K562 (cell line): ENCODE data around the gene MDP1. TPM values are rescaled to one million over a fixed set of nuclear protein-coding genes. Genes with fewer than 3 reads are reported as not detected.
A peak's percentile ranks its signal among the peaks of the same experiment; 100 is the strongest.

ENCODE experiments used
- ATAC-seq: fragments of 200-7000 bp; cut with Tn5 transposase; 3 replicates; pipeline ENCODE4 v1.9.1; 2020; ENCODE audit warnings: moderate library complexity
- BruUV-seq: library from RNA; stranded (reverse); fragments of 400-500 nt; replicated peaks from 2 replicates; lab custom pipeline; 2021; lab: Mats Ljungman, UMichigan
- CTCF ChIA-PET: fragments of 300-600 bp; formaldehyde crosslinking; extraction: SDS; loops from one replicate; lab custom pipeline; 2021; ENCODE audit warnings: low intra/inter-chr PET ratio; lab: Yijun Ruan, JAX
- POLR2A ChIA-PET: fragments of 300-600, 350-650 bp; sonication (Branson Sonifier 250); formaldehyde crosslinking; extraction: SDS; loops from one replicate; lab custom pipeline; 2021; ENCODE audit warnings: antibody characterized with exemption, inconsistent platforms; lab: Yijun Ruan, JAX
- DNase-seq, 4 experiments: peaks; one replicate each; pipeline versions ENCODE4 v3.0.0 to v3.0.0-alpha.2; 2011 to 2018; ENCODE audit warnings: low spot score in 3 of 4, mixed read lengths in 3 of 4; ENCODE audit errors: extremely low read depth in 1 of 4
- FAIRE-seq: peaks from 2 replicates; lab custom pipeline; 2011; peaks lifted over from hg19 to GRCh38; lab: Jason Lieb, UNC
- H2AFZ ChIP-seq: 2 replicates; pipeline ENCODE4 v1.6.0; 2011; ENCODE audit warnings: low read depth, low read length, control low read depth, inconsistent platforms
- H3K27ac ChIP-seq: fragments of 200-600 bp; 3 replicates; pipeline ENCODE4 v1.8.0; 2011; ENCODE audit warnings: low read depth, mild to moderate bottlenecking, control low read depth, inconsistent platforms, low read length, moderate library complexity, mixed read lengths; ENCODE audit errors: extremely low read depth
- H3K27me3 ChIP-seq, 2 experiments: fragments of 300-600 bp in 1 of 2; 2 replicates in 1 of 2; 3 replicates in 1 of 2; pipeline versions ENCODE4 v1.6.0 to v1.8.0; 2011; ENCODE audit warnings: inconsistent platforms in 2 of 2, low read length in 2 of 2, mild to moderate bottlenecking in 1 of 2, mixed read lengths in 1 of 2, moderate library complexity in 1 of 2; ENCODE audit not compliant: control insufficient read depth in 2 of 2, insufficient read depth in 2 of 2
- H3K36me3 ChIP-seq: fragments of 300-600 bp; 3 replicates; pipeline ENCODE4 v1.8.0; 2011; ENCODE audit warnings: mild to moderate bottlenecking, low read length, inconsistent platforms; ENCODE audit not compliant: control insufficient read depth, insufficient read depth
- H3K4me1 ChIP-seq, 2 experiments: fragments of 200-600 bp in 1 of 2; replicated peaks in 1 of 2; 2 replicates in 1 of 2; 3 replicates in 1 of 2; pipeline versions ENCODE4 v1.5.1 to v1.8.0; 2011; ENCODE audit warnings: inconsistent platforms in 2 of 2, low read length in 2 of 2, mild to moderate bottlenecking in 1 of 2, mixed read lengths in 1 of 2, moderate library complexity in 1 of 2; ENCODE audit not compliant: control insufficient read depth in 2 of 2, insufficient read depth in 2 of 2
- H3K4me2 ChIP-seq: 2 replicates; pipeline ENCODE4 v1.6.1; 2011; ENCODE audit warnings: low read length, control low read depth, inconsistent platforms, mixed read lengths; ENCODE audit not compliant: insufficient read depth
- H3K4me3 ChIP-seq: fragments of 200-600 bp; sonication (generic), shearing (Covaris generic); 2 replicates; pipeline ENCODE4 v1.5.1; 2016; ENCODE audit warnings: control low read depth, inconsistent platforms
- H3K79me2 ChIP-seq: fragments of 200-600 bp; 3 replicates; pipeline ENCODE4 v1.8.0; 2011; ENCODE audit warnings: low read length, inconsistent platforms; ENCODE audit not compliant: control insufficient read depth, insufficient read depth
- H3K9ac ChIP-seq, 2 experiments: 2 replicates each; pipeline versions ENCODE4 v1.6.0 to v1.6.1; 2011; ENCODE audit warnings: low read depth in 2 of 2, low read length in 2 of 2, control low read depth in 1 of 2, inconsistent platforms in 1 of 2, mild to moderate bottlenecking in 1 of 2, mixed read lengths in 1 of 2; ENCODE audit not compliant: insufficient read depth in 1 of 2
- H3K9me1 ChIP-seq: one replicate; pipeline ENCODE4 v1.6.0; 2011; ENCODE audit warnings: inconsistent platforms, mild to moderate bottlenecking, low read length, moderate library complexity; ENCODE audit not compliant: control insufficient read depth, insufficient read depth
- H3K9me3 ChIP-seq: replicated peaks from 2 replicates; pipeline ENCODE4 v1.5.1; 2011; ENCODE audit warnings: low read depth, low read length, inconsistent platforms; ENCODE audit not compliant: control insufficient read depth, insufficient read depth
- H4K20me1 ChIP-seq: replicated peaks from 2 replicates; pipeline ENCODE4 v1.6.1; 2011; ENCODE audit warnings: low read length, inconsistent platforms, mixed read lengths; ENCODE audit not compliant: control insufficient read depth, insufficient read depth
- CHAMP1 ChIP-seq: fragments of 450-650 bp; IDR thresholded peaks from 2 replicates; pipeline ENCODE4 v1.6.1; 2016; ENCODE audit warnings: mild to moderate bottlenecking
- DACH1 ChIP-seq: fragments of 450-650 bp; IDR thresholded peaks from 2 replicates; pipeline ENCODE4 v1.6.1; 2018; ENCODE audit not compliant: partially characterized antibody
- DEAF1 ChIP-seq: fragments of 450-650 bp; formaldehyde crosslinking; IDR thresholded peaks from 2 replicates; pipeline ENCODE4 v1.4.0; 2020; ENCODE audit warnings: mild to moderate bottlenecking, moderate library complexity
- HBP1 ChIP-seq: fragments of 450-650 bp; formaldehyde crosslinking; IDR thresholded peaks from 2 replicates; pipeline ENCODE4 v1.4.0; 2022; ENCODE audit warnings: missing genetic modification characterization
- MAZ ChIP-seq, 2 experiments: fragments of 450-650 bp in 1 of 2; sonication (generic) in 1 of 2; formaldehyde crosslinking; IDR thresholded peaks in 1 of 2; conservative IDR thresholded peaks in 1 of 2; 2 replicates each; pipeline versions ENCODE4 v1.4.0 to v1.5.0; 2020; ENCODE audit warnings: mild to moderate bottlenecking in 1 of 2, missing genetic modification reagents in 1 of 2
- TRIM24 ChIP-seq, 2 experiments: fragments of 450-650 bp; IDR thresholded peaks; 2 replicates each; pipeline ENCODE4 v1.6.1; 2016
- TRIM28 ChIP-seq: fragments of 450-650 bp; IDR thresholded peaks from 2 replicates; pipeline ENCODE4 v1.6.1; 2017
- ZBTB11 ChIP-seq, 3 experiments: fragments of 200-800 bp in 1 of 3; fragments of 250-450 bp in 1 of 3; fragments of 450-650 bp in 1 of 3; sonication (Bioruptor Pico) in 1 of 3; sonication (Bioruptor generic) in 1 of 3; formaldehyde crosslinking in 1 of 3; IDR thresholded peaks; 2 replicates each; pipeline versions ENCODE4 v1.6.1 to v1.8.0; 2016 to 2022; ENCODE audit warnings: mild to moderate bottlenecking in 2 of 3, missing genetic modification characterization in 2 of 3, missing compliant biosample characterization in 1 of 3, moderate library complexity in 1 of 3
- ZFP1 ChIP-seq: fragments of 450-650 bp; formaldehyde crosslinking; IDR thresholded peaks from 2 replicates; pipeline ENCODE4 v1.4.0; 2020; ENCODE audit warnings: mild to moderate bottlenecking, mixed read lengths
- ZNF232 ChIP-seq: sonication (generic); formaldehyde crosslinking; IDR thresholded peaks from 2 replicates; pipeline ENCODE4 v1.8.0; 2022; ENCODE audit warnings: mild to moderate bottlenecking, missing genetic modification reagents
- ZNF354B ChIP-seq: fragments of 250-450 bp; sonication (Bioruptor Pico); IDR thresholded peaks from 2 replicates; pipeline ENCODE4 v1.4.0; 2020
- ZNF830 ChIP-seq: fragments of 250-450 bp; sonication (Bioruptor Pico); IDR thresholded peaks from 2 replicates; pipeline ENCODE4 v1.5.0; 2021; ENCODE audit warnings: mild to moderate bottlenecking
- WGBS: fragments of 100-300 bp; shearing (Covaris generic); methylation state at CpG from one replicate; pipeline ENCODE4 v1.1.6; 2016; ENCODE audit warnings: low coverage, mixed read lengths; ENCODE audit not compliant: insufficient coverage; ENCODE audit errors: missing lambda C conversion rate; 5-methylcytosine and 5-hydroxymethylcytosine counted together
- in situ Hi-C: fragments of 300-500 bp; cut with MboI; formaldehyde crosslinking; loops from 4 replicates; pipeline ENCODE4 v1.15.0; 2018; ENCODE audit warnings: inconsistent platforms, mixed read lengths
- intact Hi-C: fragments of 100-400 bp; cut with micrococcal nuclease; formaldehyde crosslinking; loops from 2 replicates; pipeline ENCODE4 v1.14.2; 2022
- polyA plus RNA-seq, 8 experiments: library from polyadenylated mRNA; depleted of rRNA in 4 of 8; stranded (reverse) in 5 of 8; unstranded in 3 of 8; fragments of >200 nt; fragmentation: Nextera tagmentation in 2 of 8; fragmentation: Illumina TruSeq in 1 of 8; extraction: Ambion mirVana in 2 of 8; extraction: Trizol in 1 of 8; gene quantifications; 2 replicates each; pipeline versions ENCODE4 v1.2.1 to v1.2.3, GENCODE V29; 2011 to 2014; ENCODE audit warnings: inconsistent platforms in 1 of 8, missing spikeins in 1 of 8
- total RNA-seq, 7 experiments: library from RNA; depleted of rRNA in 6 of 7; stranded (reverse); fragments of >200 nt in 6 of 7; fragmentation: Illumina TruSeq in 2 of 7; extraction: Trizol in 2 of 7; gene quantifications; 2 replicates each; pipeline versions ENCODE4 v1.2.1 to v1.2.3, GENCODE V29; 2011 to 2021; ENCODE audit warnings: low replicate concordance in 1 of 7

Gene MDP1
- total and polyA plus RNA-seq, 9 of the 15 experiments (the other 6 are each of a cell fraction or from before 2014, with no cell fraction given), result 2.7 to 29.6 (median 11.0) TPM

- DNase-seq (no peak), ATAC-seq (no peak), FAIRE-seq (no peak)
- H3K9me1 ChIP-seq, result no peaks in the 10 kb centered on the region
- intact Hi-C loops (no loop called here), in situ Hi-C loops (no loop called here)
- BruUV-seq, result no TSS peak
- 59% methylated on average over 6 of the region's 11 CpGs for WGBS
- H3K79me2 ChIP-seq, result no peaks in the 10 kb centered on the region
- POLR2A ChIA-PET, result interaction anchor here (2.0 kb wide), 1 partner anchor 10 kb away, joined by 10 read pairs; the partner anchor contains the start of gene TINF2
- H4K20me1 ChIP-seq, result no peaks in the 10 kb centered on the region
- no peak overlapping the region for H3K27ac ChIP-seq
- H3K4me1 ChIP-seq, result peaks cover 21 to 28% of the 10 kb centered on the region in 2 experiments; a peak in 4 of 5 replicates
- H3K4me2 ChIP-seq, result no peak overlapping the region
- CTCF ChIA-PET, result no interaction called here
- no peak overlapping the region for H2AFZ ChIP-seq
- no peaks in the 10 kb centered on the region for H3K27me3 ChIP-seq
- peak overlapping the region in 1 of 2 experiments; percentile 17; a peak in 1 of 4 replicates for H3K9ac ChIP-seq
- no peaks in the 10 kb centered on the region for H3K9me3 ChIP-seq
- no peak overlapping the region for H3K4me3 ChIP-seq
- no peaks in the 10 kb centered on the region; the same call in 1 of the 3 replicates for H3K36me3 ChIP-seq
- TF ChIP-seq TRIM24 (IDR thresholded peaks at IDR 0.05) (no peak), ZBTB11 (CRISPR knock-in tag; IDR thresholded peaks at IDR 0.05) (no peak), ZNF354B (no peak), TRIM28 (no peak), CHAMP1 (no peak), ZFP1 (no peak), ZNF232 (no peak), MAZ (CRISPR knock-in tag; conservative IDR thresholded peaks at IDR 0.05 in 1 of 2, IDR thresholded peaks at IDR 0.05 in 1 of 2) (no peak), DEAF1 (CRISPR knock-in tag) (no peak), HBP1 (no peak), ZNF830 (CRISPR knock-in tag) (no peak), DACH1 (no peak)
These were observed 36.6 kb upstream of the MDP1 start for GRCh38 chr14:24252289-24253124.
